Choroid plexus epithelial cell (primary cell): ENCODE data around the gene CCDC88C.

Source experiments
- DNase-seq: peaks from one replicate; pipeline ENCODE4 v3.0.0-alpha.2; 2010; ENCODE audit warnings: low read depth
- H3K4me3 ChIP-seq: 2 replicates; pipeline ENCODE4 v1.5.1; 2011; ENCODE audit warnings: low read depth, mild to moderate bottlenecking, control low read depth, low read length, moderate library complexity
- CTCF ChIP-seq: conservative IDR thresholded peaks from 2 replicates; pipeline ENCODE4 v1.5.1; 2011; ENCODE audit warnings: low read depth, mild to moderate bottlenecking, control low read depth, inconsistent platforms, low read length, moderate library complexity

Gene CCDC88C

GRCh38 chr14:91320266-91320665 is 97.4 kb downstream of the CCDC88C start:
- TF ChIP-seq CTCF = no peak
- H3K4me3 ChIP-seq = no peak overlapping the region
- no peak for DNase-seq

- DNase-seq = no peak
- no peak for TF ChIP-seq CTCF
- H3K4me3 ChIP-seq = no peak overlapping the region
Observed at GRCh38 chr14:91318911-91319310, 98.7 kb downstream of the CCDC88C start.

- no peak for TF ChIP-seq CTCF
- no peak overlapping the region for H3K4me3 ChIP-seq
- DNase-seq = no peak
Observed at GRCh38 chr14:91317381-91318308, 100.0 kb downstream of the CCDC88C start.

GRCh38 chr14:91316761-91317160 is 100.9 kb downstream of the CCDC88C start:
- DNase-seq = no peak
- no peak overlapping the region for H3K4me3 ChIP-seq
- no peak for TF ChIP-seq CTCF

GRCh38 chr14:91315844-91316267 is 101.8 kb downstream of the CCDC88C start:
- TF ChIP-seq CTCF = no peak
- no peak overlapping the region for H3K4me3 ChIP-seq
- DNase-seq = no peak

- TF ChIP-seq CTCF = no peak
- DNase-seq = no peak
- H3K4me3 ChIP-seq = no peak overlapping the region
Observed at GRCh38 chr14:91313852-91314251, 103.8 kb downstream of the CCDC88C start.
